HG03378 (cell line): ENCODE measurements around the gene CCDC85B.
A peak's percentile ranks its signal among the peaks of the same experiment; 100 is the strongest.
"Not testable (repeated sequence)": the region's sequence is repeated elsewhere in the genome, so short reads cannot be mapped to it uniquely, and the experiment has no call there.

Experiments
- ATAC-seq: cut with Tn5 transposase; IDR thresholded peaks from one replicate; pipeline ENCODE4 v1.9.1; 2021; ENCODE audit warnings: mild to moderate bottlenecking, moderate library complexity; ENCODE audit not compliant: unreplicated experiment

CCDC85B gene

DNA sequence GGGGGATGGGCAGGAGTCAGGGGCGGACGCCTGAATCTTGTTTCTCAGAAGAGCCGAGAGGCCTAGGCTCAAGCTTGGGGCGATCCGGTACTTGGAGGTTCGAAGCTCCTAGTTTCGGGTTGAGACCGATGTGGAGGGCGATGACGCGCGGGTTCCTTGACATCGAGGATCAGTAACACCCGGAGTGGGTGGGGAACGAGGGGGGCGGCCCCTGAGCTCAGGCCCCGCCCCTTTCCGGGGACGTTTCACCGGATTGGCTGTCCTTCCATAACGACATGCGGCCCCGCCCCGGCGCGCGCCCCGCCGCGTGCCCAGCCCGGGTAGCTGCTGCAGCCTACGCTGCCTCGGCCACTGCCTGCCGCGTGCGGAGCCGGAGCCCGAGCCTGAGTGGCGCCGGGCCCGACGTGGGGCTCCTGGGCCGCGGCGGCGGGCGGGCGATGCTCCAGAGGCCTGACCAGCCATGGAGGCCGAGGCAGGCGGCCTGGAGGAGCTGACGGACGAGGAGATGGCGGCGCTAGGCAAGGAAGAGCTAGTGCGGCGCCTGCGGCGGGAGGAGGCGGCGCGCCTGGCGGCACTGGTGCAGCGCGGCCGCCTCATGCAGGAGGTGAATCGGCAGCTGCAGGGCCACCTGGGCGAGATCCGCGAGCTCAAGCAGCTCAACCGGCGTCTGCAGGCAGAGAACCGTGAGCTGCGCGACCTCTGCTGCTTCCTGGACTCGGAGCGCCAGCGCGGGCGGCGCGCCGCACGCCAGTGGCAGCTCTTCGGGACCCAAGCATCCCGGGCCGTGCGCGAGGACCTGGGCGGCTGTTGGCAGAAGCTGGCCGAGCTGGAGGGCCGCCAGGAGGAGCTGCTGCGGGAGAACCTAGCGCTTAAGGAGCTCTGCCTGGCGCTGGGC lies at the start of gene CCDC85B:
Gene CCDC85B, plus strand, starts transcription at position 350 of the 895 bp plus-strand sequence. Its CDS starts 111 bp downstream, at position 461.
- peak; percentile 39 for ATAC-seq

DNA sequence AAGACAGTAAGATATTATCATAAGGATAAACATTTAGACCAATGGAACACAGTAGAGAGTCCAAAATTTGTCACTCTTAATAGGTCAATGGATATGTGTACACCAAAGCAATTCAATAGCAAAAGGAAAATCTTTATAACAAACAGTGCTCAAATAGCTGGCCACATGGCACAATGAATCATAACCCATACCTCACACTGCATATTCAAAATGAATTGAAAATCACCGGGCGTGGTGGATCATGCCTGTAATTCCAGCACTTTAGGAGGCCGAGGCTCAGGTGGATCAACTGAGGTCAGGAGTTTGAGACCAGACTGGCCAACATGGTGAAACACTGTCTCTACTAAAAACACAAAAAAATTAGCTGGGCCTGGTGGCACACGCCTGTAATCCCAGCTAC lies 48.3 kb upstream of the CCDC85B start:
- no peak for ATAC-seq

DNA sequence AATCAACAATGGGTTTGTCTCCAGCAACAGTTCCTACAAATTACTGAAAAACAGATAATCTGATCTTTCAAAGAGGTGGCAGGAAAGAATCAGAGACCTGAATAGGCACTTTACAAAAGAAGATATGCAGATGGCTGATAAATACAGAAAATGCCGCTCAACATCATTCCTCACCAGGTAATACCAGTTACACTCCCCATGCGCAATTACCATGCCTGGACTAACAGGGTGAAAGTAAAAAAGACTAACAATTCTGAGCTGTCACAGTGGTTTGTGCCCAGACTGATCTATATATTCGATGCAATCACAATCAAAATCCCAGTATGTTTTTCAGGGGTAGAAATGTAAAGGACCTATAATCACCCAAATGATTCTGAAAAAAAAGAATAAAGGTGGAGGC lies 46.7 kb upstream of the CCDC85B start:
- ATAC-seq: no peak

DNA sequence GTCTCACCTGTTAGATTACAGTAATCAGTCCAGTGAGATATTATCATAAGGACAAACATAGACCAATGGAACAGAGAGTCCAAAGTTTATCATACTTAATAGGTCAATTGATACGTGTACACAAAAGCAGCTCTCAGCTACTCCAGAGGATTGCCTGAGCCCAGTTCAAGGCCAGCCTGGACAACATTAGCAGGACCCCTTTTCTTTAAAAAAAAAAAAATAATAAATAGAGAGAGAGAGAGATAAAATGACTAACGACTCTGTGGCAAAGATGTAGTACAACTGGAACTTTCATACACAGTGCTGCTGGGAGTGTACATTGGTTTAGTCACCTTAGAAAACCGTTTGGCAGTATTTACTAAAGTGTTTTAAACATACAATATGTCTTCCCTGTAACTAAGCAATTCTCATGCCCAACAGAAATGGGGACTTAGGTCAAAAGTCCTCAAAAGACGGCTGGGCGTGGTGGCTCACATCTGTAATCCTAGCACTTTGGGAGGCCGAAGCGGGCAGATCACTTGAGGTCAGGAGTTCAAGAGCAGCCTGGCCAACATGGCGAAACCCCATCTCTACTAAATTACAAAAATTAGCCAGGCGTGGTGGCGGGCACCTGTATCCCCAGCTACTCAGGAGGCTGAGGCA lies 46.1 kb upstream of the CCDC85B start:
- no peak for ATAC-seq

DNA sequence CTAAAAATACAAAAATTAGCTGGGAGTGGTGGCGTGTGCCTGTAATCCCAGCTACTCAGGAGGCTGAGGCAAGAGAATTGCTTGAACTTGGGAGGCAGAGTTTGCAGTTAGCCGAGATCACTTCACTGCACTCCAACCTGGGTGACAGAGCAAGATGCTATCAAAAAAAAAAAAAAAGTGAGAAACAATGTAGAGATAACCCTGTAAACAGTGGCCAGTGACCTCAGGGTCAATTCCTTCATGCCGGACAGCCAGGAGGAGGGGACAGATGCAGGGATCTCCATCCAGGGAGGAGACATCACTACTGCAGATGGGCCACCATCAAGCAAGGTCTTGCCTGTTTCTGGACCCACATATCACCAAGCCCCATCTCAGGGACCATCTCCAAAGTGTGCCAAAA lies 42.7 kb upstream of the CCDC85B start:
- no peak for ATAC-seq

DNA sequence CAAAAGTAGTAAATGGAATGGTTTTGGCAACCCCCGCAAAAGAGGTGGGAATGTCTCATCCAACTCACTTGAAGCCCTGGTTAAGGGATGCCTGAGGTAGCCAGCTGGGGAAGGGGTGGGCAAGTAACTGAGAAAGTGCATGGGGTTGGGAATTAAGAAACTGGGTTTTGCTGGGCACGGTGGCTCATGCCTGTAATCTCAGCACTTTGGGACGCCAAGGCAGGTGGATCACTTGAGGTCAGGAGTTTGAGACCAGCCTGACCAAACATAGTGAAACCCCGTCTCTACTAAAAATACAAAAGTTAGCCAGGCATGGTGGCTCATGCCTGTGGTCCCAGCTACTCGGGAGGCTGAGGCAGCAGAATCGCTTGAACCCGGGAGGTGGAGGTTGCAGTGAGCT lies 41.8 kb upstream of the CCDC85B start:
- ATAC-seq: not testable (repeated sequence)

DNA sequence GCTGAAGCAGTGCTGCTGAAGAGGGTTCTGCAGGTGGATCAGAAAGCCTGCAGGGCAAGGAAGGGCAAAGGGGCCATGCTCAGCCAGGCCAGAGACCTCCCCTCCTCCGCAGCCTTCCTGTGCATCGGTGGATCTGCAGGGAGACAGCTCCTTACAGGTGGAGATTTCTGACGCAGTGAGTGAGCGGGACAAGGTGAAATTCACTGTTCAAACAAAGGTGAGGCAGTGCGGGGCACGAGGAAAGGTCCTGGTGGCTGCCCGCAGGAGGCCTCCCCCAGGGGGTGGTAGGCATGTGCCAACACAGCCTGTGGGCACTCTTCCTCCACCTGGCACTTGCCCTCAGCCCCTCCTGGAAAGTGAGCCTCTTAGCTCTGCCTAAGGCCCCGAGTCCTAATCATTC lies 41.1 kb upstream of the CCDC85B start:
- ATAC-seq: no peak

DNA sequence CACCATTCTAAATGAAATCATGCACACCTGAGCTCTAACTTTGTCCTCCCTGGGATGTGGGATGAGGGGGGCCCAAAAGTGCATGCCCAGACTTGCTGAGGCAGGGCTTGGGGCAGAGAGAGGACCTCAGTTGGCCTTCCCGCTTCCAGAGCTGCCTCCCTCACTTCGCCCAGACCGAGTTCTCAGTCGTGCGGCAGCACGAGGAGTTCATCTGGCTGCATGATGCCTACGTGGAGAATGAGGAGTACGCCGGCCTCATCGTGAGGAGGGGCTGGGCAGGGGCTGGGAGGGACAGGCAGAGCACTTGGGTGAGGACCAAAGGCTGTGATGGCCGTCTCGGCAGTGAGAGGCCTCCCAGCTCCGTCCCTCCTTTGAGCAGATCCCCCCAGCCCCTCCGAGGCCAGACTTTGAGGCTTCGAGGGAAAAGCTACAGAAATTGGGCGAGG lies 40.7 kb upstream of the CCDC85B start:
- ATAC-seq: no peak

DNA sequence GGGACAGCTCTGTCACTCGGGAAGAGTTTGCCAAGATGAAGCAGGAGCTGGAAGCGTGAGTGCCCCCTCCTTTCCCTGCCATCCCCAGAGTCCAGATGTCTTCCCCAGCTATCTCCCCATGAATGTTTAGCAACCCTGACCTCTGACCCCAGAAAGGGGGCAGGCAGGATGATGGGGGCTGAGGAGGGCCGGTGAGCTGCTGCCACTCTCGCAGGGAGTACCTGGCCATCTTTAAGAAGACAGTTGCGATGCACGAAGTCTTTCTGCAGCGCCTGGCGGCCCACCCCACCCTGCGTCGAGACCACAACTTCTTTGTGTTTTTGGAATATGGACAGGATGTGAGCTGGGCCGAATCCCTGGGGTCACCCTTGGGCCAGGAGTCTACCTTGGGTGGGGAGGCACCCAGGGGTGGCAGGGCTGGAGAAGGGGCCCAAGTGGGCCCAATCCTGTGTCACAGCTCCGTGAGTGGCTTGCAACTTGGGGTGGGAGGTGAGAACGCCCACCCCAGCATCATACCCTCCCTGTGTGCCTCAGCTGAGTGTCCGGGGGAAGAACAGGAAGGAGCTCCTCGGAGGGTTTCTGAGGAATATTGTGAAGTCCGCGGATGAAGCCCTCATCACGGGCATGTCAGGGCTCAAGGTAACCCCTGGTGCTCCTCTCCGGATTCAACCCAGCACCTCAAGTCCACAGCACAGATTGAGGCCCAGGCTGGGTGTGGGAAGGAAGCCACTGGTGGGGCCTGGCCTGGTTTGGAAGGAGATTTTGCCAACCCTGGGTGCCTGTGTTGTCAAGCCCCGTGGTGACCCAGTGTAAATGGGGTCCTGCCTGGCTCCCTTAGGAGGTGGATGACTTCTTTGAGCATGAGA lies 40.0 kb upstream of the CCDC85B start:
- no peak for ATAC-seq

DNA sequence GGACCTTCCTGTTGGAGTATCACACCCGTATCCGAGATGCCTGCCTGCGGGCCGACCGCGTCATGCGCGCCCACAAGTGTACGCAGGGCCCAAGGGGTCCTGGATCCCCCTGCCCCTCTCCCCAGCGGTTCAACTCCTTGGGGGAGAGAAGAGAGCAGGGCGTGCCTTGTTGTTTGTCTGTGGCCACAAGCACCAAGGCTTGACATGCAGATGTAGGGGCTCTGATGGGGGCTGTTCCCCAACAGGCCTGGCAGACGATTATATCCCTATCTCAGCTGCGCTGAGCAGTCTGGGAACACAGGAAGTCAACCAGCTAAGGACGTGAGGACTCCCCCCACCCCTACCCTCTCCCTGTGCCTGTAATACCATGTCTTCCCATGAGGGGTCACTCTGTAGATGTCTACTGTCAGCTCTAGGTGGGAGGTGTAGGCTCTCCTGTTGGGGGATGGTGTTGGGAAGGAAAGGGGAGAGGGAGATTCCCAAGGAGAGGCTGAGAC lies 39.3 kb upstream of the CCDC85B start:
- ATAC-seq: no peak

DNA sequence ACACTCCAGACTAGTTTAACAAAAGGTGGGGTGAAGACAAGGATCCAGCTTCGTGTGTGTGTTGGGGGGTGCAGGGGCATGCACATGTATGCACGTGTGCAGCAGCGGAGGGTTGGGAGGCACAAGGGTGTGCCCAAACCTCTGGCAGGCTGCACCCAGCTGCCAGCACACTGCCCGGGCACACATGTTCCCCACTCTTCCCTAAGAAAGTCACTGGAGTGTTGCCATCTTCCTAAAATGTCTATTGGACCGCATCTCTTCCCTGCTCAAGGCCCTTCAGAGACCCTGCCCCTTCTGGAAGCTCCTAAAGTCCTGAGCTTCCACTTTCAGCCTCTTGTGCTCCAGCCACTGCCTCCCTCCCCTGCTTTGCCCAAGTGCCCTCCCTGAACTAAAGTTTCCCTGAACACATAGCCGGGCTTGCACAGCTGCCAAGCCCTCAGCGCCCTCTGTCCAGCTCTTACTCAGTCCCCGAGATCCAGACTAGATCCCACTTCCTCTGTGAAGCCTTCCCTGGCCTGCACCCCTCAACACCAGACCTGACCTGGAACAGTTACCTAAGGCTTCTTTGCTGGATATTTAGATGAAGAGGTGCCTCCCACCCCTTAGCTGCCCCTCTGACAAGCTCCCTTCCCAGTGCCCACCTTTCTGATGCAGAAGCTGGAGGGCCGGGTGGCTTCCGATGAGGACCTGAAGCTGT lies 38.5 kb upstream of the CCDC85B start:
- no peak for ATAC-seq

DNA sequence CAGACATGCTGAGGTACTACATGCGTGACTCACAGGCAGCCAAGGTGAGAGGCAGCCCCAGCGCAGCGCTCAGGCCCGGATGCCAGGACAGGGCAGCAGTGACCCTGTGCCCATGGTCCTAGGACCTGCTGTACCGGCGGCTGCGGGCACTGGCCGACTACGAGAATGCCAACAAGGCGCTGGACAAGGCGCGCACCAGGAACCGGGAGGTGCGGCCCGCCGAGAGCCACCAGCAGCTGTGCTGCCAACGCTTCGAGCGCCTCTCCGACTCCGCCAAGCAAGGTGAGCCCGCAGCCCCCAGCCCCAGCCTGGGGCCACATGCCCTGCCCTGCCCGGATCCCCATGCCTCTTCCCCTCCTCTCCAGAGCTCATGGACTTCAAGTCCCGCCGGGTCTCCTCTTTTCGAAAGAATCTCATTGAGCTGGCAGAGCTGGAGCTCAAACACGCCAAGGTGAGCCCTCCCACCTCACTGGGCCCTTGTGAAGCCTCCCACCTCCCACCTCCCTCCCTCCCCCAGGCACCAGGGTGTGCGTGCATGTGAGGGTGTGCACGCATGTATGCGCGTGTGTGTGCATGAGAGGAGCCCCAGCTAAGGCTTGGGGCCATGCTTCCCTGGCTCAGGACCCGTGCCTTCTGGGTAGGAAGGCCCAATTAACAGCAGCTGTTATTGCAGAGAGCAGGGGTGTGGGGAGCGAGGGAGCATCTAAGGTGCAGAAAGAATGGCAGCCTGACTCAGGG lies 37.8 kb upstream of the CCDC85B start:
- ATAC-seq: no peak

DNA sequence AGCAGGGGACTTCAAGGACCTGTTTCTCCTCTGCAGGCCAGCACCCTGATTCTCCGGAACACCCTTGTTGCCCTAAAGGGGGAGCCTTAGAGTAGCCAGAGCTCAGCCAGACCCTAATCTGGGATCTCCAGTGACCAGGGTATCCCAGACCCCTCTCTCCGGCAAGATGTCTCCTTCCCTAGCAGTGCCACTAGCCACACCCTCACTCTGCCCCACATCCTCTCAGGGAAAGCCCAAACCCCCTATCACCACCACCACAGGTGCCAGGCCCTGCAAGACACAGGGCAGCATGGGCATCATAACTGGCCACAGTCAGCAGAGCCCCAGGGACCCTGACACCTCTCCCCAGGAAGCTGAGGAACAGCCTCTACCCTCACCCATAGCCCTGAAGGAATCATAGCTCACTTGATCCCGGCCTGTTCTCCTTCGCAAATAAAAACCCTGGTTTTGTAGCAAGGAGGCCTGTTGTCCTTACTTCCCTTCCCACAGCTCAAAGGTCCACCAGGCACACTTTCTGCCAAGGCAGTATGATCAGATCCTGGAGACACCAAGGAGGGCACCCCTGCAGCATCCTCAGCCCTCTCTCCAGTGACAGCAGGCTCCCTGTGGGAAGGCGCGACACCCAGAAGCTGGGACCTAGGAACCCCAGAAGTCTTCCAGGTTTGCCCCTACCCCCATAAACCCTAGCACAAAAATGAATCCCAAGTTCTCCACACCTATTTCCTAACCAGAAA lies 37.1 kb upstream of the CCDC85B start:
- no peak for ATAC-seq

DNA sequence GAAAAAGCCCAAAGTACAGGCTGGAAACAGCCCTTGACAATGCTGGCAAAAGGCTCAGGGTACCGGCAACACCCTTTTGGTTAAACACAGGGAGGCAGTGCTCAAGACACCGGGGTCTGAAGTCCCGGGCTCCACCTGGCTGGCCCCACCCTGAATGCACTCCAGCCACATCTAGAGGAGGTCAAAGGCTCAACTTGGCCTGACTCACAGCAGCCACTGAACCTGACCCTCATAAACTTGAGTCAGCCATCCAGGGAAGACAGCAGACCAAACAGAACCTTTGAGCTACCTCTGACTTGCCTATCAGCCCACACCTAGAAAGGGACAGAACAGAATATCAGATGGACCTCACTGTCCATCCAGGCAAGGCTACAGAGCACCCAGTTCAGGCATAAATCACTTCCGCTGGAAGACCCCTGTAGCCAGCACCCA lies 36.3 kb upstream of the CCDC85B start:
- ATAC-seq: no peak

DNA sequence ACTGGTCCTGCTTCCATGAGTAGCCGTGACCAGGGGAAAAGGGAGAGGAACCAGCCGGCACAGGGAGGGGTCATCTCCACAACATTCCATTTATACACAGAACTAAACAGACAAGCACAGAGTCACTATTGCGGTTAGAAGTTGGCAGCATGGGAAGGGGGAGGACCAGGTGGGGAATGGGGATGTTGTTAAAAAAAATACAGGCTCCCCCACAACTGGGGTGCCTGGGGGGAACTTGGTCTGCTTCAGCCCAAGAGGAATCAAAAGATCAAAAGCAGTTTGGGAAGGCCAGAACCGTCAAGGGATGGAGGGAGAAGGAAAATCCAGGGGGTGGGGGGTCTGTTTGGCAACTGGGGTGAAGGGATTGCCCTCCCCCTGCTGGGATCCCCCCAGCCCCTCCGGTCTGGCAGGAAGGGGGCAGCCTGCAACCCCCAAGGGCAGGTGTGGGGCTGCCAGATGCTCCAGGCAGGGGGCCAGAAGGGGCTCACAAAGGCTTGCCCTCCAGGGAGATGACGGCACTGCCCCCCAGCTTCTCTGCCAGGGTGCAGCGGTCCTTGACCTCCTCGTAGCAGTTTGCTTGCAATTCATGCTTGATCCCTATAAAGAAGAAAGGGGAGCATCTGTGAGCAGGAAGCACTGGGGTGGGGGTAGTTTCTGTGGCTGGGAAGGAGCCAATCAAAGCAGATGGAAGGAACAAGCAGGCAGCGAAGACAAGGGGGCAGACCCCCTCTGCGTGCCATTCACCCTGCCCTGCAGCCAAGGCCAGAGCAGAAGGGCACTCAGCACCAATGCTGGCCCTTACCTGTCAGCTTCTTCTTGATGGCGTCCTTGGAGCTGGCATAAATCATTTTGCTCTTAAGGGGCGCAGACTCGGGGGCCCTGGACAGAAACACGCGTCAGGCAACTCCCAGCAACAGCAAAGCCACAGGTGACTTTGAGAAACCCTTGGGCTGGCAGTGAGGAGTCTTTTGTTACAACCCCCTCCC lies 35.3 kb upstream of the CCDC85B start:
- no peak for ATAC-seq

DNA sequence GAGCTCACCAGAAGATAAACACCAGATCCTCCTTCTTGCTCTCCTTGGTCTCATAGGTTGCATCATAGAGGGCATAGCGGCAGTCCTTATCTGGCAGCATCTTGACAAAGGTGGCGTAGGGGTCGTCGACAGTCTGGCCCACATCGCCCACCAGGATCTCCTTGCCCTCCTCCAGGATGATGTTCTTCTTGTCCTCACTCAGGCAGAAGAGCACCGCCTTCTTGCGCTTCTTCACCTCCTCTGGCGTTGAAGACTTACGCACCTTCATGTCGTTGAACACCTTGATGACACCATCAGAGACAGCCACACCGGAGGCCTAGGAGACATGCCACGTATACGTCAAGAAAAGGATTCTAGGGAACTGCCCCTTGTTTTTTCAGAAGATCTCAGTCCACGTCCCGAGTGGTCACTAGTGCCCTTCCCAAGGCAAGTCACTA lies 34.5 kb upstream of the CCDC85B start:
- ATAC-seq: no peak

DNA sequence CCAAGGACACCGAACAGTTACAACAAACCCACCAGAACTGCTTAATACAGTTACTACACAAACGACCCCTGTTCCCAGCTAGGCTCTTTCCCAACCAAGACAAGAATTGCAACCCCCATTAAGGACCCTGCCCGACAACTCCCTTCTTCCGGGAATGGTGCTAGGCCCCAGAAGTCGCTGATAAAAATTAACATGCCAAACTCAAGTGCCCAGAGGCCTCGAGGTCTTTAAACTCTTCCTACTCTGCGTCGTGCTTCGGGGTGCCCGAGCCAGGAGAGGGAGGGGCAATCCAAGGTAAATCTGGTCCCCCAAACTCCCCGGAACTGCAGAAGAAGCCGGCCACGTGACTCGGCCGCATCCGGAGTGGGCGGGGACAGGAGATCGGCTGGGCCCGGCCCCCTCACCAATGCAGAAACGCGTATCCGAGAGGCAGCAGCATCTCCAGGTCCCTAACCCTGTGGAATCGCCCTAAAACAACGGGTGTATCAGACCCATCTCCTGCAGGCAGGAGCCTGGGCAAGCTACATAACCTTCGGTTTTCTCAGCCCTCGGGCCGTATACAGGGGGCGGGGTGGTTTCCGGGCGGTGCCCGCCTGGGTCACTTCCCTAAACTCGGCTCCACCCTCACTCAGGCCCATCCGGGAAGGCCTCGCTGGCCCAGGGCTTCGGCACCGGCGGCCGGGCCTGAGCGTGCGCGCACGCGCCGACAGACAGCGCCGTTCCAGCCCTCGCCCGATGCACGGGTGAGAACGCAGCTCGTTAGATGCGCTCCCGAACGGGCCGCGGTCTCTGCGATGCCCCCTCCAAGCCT lies 33.6 kb upstream of the CCDC85B start:
- no peak for ATAC-seq
